ENCODE data around the gene AQP11.

AQP11 gene

DNA sequence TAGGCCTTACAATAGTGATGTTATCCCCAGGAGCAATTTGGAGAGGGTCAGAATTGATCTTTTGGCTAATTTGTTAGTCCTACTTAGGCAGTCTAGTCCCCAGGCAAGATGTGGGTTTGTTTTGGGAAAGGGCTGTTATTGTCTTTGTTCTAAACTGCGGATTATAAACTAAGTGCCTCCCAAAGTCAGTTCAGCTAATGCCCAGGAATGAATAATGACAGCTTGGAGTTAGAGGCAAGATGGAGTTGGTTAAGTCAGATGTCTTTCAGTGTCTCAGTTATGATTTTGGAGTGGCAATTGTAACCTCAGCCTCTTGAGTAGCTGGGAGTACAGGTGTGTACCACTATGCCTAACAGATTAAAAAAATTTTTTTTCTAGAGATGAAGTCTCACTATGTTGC is 55.1 kb downstream of the AQP11 start:
- H3K4me3 ChIP-seq (ENCODE audit: low read depth, low read length), result no peak overlapping the region
- TF ChIP-seq, protein P1, sequence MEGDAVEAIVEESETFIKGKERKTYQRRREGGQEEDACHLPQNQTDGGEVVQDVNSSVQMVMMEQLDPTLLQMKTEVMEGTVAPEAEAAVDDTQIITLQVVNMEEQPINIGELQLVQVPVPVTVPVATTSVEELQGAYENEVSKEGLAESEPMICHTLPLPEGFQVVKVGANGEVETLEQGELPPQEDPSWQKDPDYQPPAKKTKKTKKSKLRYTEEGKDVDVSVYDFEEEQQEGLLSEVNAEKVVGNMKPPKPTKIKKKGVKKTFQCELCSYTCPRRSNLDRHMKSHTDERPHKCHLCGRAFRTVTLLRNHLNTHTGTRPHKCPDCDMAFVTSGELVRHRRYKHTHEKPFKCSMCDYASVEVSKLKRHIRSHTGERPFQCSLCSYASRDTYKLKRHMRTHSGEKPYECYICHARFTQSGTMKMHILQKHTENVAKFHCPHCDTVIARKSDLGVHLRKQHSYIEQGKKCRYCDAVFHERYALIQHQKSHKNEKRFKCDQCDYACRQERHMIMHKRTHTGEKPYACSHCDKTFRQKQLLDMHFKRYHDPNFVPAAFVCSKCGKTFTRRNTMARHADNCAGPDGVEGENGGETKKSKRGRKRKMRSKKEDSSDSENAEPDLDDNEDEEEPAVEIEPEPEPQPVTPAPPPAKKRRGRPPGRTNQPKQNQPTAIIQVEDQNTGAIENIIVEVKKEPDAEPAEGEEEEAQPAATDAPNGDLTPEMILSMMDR (IDR thresholded peaks at IDR 0.05; ENCODE audit: low read depth, low read length, missing control alignments), result no peak
- no peak for DNase-seq (ENCODE audit: low read depth)

DNA sequence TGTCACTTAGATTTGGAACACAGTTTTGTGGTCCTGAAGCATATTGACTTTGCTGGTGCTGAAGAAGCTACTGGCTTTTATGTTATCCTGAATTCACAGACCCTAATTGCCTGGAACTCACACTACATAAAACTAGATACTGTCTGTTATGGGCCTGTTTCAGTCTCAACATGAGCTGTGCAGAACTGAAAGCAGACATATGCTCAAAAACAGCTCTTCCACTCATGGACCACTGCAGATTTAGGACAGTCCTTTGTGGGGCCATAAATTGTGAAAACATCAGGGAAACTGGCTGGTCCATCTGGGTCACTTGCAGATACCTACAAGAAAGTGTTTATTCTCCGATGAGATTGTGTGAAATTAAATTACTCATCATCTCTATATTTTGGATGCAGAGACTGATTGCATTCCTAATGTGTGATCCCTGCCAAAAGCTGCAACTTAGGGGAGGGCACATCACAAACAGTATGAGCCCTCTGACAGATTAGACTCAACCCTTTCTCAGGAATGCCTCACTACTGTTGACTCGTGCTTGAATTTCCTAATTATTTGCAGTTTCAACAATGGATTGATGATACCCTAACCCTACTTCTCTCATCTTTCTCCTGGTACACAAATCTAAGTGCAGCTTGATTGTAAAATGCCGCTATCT is 58.0 kb downstream of the AQP11 start:
- DNase-seq (ENCODE audit: low read depth), result no peak
- no peak overlapping the region for H3K4me3 ChIP-seq (ENCODE audit: low read depth, low read length)
- TF ChIP-seq, protein P1 (IDR thresholded peaks at IDR 0.05; ENCODE audit: low read depth, low read length, missing control alignments), result no peak

DNA sequence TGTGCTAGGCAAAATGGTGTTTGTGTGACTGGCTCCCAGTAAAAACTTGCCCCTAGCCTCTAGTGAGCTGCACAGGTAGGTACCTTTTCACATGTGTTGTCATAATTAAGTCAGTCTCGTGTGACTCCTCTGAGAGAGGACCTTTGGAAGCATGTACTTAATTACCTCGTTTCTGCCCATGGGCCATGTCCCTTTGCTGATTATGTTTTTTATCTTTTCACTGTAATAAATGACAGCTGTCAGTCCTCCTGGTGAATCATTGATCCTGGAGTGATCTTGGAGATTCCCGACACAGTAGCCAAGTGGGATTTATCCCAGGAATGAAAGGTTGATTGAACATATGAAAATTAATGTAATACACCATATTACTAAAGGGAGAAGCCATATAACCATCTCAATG is 60.4 kb downstream of the AQP11 start:
- TF ChIP-seq, protein P1 (IDR thresholded peaks at IDR 0.05; ENCODE audit: low read depth, low read length, missing control alignments), result no peak
- no peak overlapping the region for H3K4me3 ChIP-seq (ENCODE audit: low read depth, low read length)
- no peak for DNase-seq (ENCODE audit: low read depth)

DNA sequence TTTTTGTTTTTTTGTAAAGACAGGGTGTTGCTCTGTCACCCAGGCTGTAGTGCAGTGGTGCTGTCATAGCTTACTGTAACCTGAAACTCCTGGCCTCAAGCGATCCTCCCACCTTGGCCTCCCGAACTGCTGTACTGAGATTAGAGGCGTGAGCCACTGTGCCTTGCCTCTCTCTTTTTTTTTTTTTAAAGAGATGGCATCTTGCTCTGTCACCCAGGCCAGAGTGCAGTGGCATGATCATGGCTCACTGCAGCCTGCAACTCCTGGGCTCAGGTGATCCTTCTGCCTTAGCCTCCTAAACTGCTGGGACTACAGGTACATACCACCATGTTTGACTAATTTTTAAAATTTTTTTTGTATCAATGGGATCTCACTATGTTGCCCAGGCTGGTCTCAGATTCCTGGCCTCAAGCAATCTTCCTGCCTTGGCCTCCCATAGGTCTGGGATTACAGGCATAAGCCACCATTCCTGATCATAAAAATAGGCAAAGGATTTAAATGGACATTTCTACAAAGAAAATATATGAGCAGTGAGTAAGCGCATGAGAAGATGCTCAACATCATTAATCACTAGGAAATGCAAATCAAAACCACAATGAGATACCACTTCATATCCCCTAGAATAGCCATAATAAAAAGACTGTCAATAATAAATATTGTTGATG is 65.1 kb downstream of the AQP11 start:
- TF ChIP-seq, protein P1 (IDR thresholded peaks at IDR 0.05; ENCODE audit: low read depth, low read length, missing control alignments), result no peak
- no peak for DNase-seq (ENCODE audit: low read depth)

DNA sequence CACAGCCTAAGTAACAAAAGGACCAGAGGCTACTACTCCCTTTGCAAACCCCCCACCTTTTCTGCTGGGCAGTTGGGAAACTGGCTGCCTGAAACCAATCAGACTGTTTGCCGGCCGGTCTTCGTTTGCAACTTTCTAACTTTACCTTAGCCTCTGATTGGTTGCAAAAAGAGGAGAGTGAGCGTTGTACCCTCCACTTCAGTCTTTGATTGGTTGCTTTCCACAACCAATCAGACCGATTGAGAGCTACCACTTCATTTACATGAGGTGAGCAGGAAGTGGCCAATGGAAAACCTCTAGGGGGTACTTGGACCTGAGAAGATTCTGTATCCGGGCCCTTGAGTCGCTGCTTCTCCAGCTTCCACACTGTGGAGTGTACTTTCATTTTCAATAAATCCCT is 66.6 kb downstream of the AQP11 start:
- TF ChIP-seq, protein P1 (IDR thresholded peaks at IDR 0.05; ENCODE audit: low read depth, low read length, missing control alignments), result no peak
- H3K4me3 ChIP-seq (ENCODE audit: low read depth, low read length), result no peak overlapping the region
- DNase-seq (ENCODE audit: low read depth), result no peak

More for the DNA sequence above, 65.1 kb downstream of the AQP11 start:
- no peak overlapping the region for H3K4me3 ChIP-seq (ENCODE audit: low read depth, low read length)

DNA sequence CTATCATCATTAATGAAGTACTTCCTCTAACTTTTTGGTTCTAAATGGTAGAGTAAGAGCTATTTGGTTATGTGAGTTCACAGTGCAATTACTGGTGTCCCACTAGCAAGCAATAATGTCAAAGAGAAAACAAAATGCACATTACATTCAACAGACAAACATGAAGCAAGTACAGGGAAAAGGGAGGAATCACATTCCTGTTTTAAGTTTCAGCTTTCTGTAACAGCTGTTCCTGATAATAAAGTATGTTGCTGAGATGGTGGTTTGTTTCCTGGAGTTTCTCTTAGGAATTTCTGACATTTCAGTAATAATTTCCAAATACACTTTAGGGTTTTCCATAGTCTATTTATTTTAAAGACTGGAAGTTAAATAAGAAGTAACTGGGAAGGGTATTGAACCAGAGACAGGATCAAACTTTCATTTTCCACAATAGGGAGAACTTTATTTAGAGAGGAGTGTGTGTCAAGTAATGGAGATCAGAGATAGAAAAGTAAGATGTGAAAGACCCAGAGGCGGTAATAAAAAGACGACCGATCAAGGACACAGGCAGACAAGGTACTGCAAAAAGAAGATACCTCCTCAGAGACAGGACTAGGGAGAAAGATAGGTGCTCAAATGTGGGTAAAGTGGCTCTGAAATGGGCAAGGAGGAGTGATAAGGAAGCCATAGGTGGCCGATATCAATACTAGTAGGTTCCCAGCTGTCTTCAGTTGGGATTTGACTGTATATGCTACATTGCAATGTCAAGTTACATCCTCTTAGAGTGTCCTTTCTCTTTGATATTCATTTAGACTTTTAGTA is 68.7 kb downstream of the AQP11 start:
- TF ChIP-seq, protein P1 (IDR thresholded peaks at IDR 0.05; ENCODE audit: low read depth, low read length, missing control alignments), result no peak
- no peak for DNase-seq (ENCODE audit: low read depth)

More for the DNA sequence above, 68.7 kb downstream of the AQP11 start:
- H3K4me3 ChIP-seq (ENCODE audit: low read depth, low read length), result no peak overlapping the region

All from GM12864 (cell line).